GM19099 (cell line): ENCODE measurements around the gene FAM135A.

Experiments
- POLR2A ChIP-seq: IDR thresholded peaks from 3 replicates; pipeline ENCODE4 v1.6.1; 2011; ENCODE audit warnings: low read depth; ENCODE audit not compliant: insufficient read length; ENCODE audit errors: extremely low read depth

Gene FAM135A

GRCh38 chr6:70502484-70502883 is 89.2 kb downstream of the FAM135A start:
- TF ChIP-seq POLR2A = no peak

GRCh38 chr6:70503813-70504465 is 90.6 kb downstream of the FAM135A start:
- no peak for TF ChIP-seq POLR2A

- no peak for TF ChIP-seq POLR2A
These were observed 93.0 kb downstream of the FAM135A start for GRCh38 chr6:70506321-70506720.

GRCh38 chr6:70507161-70507560 is 93.9 kb downstream of the FAM135A start:
- TF ChIP-seq POLR2A = no peak

DNA sequence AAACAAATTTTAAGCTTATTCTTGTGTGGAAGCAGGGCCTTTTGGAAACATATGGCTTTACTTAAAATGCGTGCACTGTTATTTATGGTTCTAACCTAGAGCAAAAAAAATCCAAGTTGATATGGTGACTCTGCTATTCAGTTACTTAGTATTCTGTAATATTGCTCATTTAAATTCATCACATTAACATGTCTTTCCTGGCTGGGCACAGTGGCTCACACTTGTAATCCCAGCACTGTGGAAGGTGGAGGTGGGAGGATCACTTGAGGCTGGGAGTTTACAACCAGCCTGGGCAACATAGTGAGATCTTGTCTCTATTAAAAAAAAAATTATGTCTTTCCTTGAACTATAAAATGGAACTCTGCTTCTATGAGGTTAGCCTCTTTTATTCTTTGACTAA is 95.6 kb downstream of the FAM135A start:
- TF ChIP-seq POLR2A = no peak

GRCh38 chr6:70510600-70510999 is 97.3 kb downstream of the FAM135A start:
- no peak for TF ChIP-seq POLR2A

DNA sequence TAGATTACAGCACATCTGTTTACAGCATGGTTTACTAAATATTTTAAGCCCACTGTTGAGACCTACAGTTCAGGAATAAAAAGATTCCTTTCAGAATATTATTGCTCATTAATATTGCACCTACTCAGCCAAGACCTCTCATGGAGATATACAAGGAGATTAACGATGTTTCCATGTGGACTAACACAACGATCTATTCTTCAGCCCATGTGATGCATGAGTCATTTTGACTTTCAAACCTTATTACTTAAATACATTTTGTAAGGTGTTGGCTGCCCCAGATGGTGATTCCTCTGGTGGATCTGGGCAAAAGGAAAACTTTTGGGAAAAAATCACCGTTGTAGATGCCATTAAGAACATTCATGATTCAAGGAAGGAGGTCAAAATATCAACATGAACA is 105.4 kb downstream of the FAM135A start:
- no peak for TF ChIP-seq POLR2A

- no peak for TF ChIP-seq POLR2A
These were observed 107.3 kb downstream of the FAM135A start for GRCh38 chr6:70520575-70520974.

- no peak for TF ChIP-seq POLR2A
These were observed 111.5 kb downstream of the FAM135A start for GRCh38 chr6:70524721-70525286.

DNA sequence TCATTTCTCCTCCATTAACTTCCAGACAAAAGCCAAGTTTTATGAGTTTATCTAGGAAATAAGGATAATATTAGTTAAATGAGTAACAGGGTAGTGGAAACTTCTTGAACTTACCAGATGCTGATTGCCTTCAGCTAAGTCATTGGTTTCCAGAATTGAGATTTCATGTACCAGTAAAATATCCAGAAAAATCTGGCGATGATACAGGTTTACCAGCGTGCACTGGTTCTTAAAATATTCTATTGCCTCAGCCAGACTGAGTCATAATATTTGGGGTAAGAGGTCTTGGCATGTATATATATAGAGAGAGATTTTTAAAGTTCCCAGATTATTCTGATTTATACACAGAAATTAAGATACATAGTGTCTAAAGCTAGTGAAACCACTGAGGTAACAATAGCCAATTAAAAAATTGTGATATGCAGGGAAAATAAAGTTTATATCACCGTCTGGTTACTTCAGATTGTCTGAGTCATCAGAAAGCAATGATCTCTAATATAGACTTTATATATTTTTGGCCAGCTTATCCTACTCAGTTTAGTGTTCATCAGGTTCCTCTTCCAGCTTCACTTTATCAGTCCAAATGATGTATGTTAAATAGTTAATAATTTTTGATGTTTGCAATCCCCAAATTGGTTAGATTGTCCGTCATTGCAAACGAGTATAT is 113.9 kb downstream of the FAM135A start:
- no peak for TF ChIP-seq POLR2A

DNA sequence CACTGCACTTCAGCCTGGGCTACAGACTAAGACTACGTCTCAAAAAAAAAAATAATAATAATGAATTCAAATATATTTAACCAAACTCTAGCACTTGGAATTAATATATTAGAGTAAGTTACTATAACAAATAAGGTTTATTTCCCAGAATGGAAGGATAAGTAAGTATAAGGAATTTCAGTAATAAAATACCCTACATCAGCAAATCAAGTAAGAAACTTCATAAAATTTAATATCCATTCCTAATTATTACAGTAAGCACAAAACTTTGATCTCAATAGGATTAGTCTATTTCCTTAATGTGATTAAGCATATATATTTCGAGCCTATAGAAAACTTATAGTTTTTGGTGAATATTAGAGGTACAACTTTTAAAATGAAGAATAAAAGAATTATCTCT is 116.7 kb downstream of the FAM135A start:
- TF ChIP-seq POLR2A = no peak

- TF ChIP-seq POLR2A = no peak
These were observed 117.8 kb downstream of the FAM135A start for GRCh38 chr6:70531133-70531532.

DNA sequence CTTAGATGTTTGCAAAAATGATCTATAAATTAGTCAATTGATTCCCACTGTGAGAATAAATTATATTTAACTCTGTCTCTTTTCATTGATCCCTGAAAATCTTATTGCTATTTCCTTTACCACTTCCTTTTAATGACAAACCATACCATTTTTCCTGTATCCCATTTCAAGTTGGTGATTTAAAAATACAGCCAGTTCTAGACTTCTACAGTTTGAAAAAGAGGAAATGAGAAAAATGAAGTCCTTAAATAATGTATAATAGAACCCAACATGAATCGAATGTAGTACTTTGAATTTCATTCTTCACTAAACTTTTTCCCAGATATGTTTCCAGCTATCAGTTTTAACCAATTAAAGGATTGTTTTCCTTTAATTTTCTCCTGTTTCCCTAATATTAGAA is 124.0 kb downstream of the FAM135A start:
- TF ChIP-seq POLR2A = no peak

DNA sequence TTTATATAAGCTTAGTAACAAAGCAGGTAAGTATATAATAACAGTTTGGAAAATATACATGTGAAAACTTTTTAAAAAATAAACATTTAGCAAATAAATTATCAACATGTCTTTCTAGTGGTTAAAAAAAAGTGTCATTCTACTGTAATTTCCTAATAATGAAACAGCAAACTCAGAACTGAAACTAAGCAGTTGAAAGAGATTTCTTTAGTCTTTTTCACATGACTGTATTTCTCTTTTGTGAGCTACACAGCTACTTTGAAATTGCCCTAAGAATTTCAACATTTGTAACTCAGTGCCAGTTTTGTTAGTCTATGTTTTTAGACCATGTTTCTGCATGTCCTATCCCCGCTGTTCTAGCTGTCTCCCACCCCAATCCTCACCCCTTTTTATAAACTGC is 125.1 kb downstream of the FAM135A start:
- no peak for TF ChIP-seq POLR2A

DNA sequence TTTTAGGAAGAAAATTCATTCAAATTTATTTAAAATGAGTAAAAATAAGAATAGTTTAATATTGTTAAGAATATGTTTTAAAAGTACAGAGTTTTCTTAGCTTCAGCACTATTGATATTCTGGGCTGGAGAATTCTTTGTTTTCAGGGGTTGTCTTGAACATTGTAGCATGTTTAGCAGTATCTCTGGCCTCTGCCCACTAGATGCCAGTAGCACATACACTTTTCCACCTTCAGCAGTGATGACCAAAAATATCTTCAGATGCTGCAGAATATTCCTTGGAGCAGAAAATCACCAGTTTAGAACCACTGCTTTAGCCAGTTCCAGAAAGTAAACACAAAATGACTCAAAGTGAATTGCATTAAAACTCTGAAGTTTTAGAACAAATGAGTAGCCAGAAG is 134.0 kb downstream of the FAM135A start:
- no peak for TF ChIP-seq POLR2A

GRCh38 chr6:70547905-70548304 is 134.6 kb downstream of the FAM135A start:
- TF ChIP-seq POLR2A = no peak

DNA sequence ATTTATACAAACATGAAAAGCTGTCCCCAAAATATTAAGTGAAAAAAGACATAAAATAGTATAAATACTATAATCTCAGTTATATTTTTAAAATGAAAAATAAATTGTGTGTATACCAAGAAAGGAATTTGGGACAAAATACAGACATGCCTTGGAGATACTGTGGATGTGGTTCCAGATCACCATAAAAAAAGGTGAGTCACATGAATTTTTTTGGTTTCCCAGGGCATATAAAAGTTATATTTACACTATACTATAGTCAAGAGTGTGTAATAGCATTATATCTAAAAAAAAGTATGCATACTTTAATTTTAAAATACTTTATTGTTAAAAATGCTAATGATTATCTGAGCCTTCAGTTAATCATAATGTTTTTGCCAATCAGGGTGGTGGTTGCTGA is 136.0 kb downstream of the FAM135A start:
- TF ChIP-seq POLR2A = no peak

GRCh38 chr6:70551566-70551965 is 138.3 kb downstream of the FAM135A start:
- TF ChIP-seq POLR2A = no peak
